ENCODE measurements around the gene ZNF791.
"Not testable (repeated sequence)": the region's sequence is repeated elsewhere in the genome, so short reads cannot be mapped to it uniquely, and the experiment has no call there.

ZNF791 gene

GRCh38 chr19:12636631-12637030 lies 25.9 kb downstream of the ZNF791 start:
- H3K4me3 ChIP-seq (ENCODE audit: low read length) = no peak overlapping the region
- DNase-seq (ENCODE audit: low read depth) = no peak
- TF ChIP-seq, protein P1, sequence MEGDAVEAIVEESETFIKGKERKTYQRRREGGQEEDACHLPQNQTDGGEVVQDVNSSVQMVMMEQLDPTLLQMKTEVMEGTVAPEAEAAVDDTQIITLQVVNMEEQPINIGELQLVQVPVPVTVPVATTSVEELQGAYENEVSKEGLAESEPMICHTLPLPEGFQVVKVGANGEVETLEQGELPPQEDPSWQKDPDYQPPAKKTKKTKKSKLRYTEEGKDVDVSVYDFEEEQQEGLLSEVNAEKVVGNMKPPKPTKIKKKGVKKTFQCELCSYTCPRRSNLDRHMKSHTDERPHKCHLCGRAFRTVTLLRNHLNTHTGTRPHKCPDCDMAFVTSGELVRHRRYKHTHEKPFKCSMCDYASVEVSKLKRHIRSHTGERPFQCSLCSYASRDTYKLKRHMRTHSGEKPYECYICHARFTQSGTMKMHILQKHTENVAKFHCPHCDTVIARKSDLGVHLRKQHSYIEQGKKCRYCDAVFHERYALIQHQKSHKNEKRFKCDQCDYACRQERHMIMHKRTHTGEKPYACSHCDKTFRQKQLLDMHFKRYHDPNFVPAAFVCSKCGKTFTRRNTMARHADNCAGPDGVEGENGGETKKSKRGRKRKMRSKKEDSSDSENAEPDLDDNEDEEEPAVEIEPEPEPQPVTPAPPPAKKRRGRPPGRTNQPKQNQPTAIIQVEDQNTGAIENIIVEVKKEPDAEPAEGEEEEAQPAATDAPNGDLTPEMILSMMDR (IDR thresholded peaks at IDR 0.05; ENCODE audit: insufficient read depth, low read depth, low read length, missing control alignments) = no peak

- no peak for DNase-seq (ENCODE audit: low read depth)
- TF ChIP-seq, protein P1 (IDR thresholded peaks at IDR 0.05; ENCODE audit: insufficient read depth, low read depth, low read length, missing control alignments) = no peak
- H3K4me3 ChIP-seq (ENCODE audit: low read length) = no peak overlapping the region
These were observed 28.0 kb downstream of the ZNF791 start for GRCh38 chr19:12638611-12639182.

DNA sequence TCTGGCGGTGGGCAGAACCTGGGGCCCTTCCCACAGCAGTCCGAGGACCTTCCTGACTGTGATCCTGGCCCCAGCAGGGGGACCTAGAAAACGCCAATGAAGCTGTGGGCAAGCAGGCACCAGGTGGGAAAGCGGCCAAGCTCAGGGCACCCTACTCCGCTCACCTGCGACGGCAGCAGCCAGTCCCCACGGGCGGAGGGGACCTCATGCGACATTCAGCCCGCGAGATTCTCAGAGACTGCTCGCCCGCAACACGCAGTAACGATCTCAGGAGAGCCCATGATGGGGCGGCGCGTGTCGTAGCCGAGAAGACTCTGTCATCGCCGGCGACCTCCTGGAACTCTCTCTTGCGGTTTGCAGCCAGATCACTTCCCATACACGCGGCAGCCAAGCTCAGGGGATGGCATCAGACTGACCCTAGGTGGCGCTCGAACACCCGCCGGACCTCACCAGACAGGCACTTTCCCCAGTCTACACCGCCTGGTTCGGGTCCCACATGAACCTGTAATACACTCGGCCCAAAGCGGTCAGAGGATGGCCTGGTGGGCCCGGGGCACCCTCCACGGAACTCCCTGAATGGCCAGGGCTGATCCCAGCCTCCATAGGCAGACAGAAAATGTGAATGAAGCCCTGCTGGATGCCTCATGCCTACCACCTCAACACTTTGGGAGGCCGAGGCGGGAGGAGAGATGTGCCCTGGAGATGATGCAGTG lies 29.3 kb downstream of the ZNF791 start:
- no peak overlapping the region for H3K4me3 ChIP-seq (ENCODE audit: low read length)

DNA sequence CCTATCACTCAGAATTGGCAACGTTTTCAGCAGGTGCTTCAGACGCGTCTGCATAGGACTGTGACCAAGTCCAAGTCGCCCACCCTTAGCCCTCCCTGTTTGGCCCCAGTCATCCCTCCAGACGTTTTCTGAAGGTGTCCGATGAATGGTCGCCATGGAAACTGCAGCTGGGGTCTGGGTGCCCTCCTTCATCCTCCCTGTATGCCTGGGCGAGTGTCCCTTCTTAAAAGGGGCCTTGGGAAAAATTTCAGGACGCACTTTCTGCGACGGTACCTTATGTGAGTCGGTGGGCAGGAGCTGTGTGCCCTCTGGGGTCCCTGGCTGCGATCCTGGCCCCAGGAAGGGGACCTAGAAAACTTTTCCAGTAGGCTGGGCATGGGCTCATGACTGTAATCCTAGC lies 30.7 kb downstream of the ZNF791 start:
- TF ChIP-seq, protein P1 (IDR thresholded peaks at IDR 0.05; ENCODE audit: insufficient read depth, low read depth, low read length, missing control alignments) = no peak
- no peak for DNase-seq (ENCODE audit: low read depth)
- H3K4me3 ChIP-seq (ENCODE audit: low read length) = no peak overlapping the region

More for the DNA sequence above, 29.3 kb downstream of the ZNF791 start:
- peak; percentile 74 for DNase-seq (ENCODE audit: low read depth)
- TF ChIP-seq, protein P1 (IDR thresholded peaks at IDR 0.05; ENCODE audit: insufficient read depth, low read depth, low read length, missing control alignments) = peak; percentile 71

GRCh38 chr19:12642506-12642905 lies 31.8 kb downstream of the ZNF791 start:
- TF ChIP-seq, protein P1 (IDR thresholded peaks at IDR 0.05; ENCODE audit: insufficient read depth, low read depth, low read length, missing control alignments) = no peak
- no peak for DNase-seq (ENCODE audit: low read depth)
- H3K4me3 ChIP-seq (ENCODE audit: low read length) = no peak overlapping the region

DNA sequence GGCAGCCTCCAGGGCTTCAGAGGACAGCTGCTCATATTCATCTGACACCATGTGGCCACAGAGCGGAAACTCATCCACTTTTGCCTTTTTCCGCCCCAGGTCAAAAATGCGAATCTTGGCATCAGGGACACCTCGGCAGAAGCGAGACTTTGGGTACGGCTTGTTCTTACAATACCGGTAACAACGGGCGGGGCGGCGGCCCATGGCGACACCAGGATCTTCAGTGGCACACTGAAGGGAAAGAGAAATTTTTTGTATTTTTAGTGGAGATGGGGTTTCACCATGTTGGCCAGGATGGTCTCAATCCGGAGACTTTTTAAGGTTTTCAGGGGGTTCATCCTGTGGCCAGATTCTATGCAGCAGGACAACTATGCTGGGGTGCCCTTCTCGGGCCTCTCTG lies 33.0 kb downstream of the ZNF791 start:
- not testable (repeated sequence) for DNase-seq (ENCODE audit: low read depth); H3K4me3 ChIP-seq (ENCODE audit: low read length)

DNA sequence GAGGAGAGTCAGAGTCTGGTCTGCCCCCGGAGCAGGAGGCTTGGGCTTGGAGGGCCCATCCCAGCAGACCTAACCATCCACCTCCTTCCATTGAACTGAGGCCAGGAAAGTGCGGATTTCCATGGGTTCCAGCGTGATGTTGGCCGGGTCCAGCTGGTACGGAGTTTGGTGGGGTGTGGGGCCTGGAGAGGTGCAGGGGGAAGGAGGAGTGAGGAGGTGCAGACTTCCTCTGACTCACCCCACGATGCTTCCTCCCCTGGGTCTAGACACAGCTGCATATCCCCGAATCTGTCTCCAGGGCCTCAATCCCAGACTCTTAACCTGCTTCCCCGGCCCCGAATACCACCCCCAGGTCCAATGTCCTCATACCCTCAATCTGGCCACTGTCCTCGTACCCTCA lies 35.8 kb downstream of the ZNF791 start:
- H3K4me3 ChIP-seq (ENCODE audit: low read length) = no peak overlapping the region
- no peak for DNase-seq (ENCODE audit: low read depth)
- TF ChIP-seq, protein P1 (IDR thresholded peaks at IDR 0.05; ENCODE audit: insufficient read depth, low read depth, low read length, missing control alignments) = no peak

Measured in epithelial cell of esophagus (primary cell).